Activated CD8-positive, alpha-beta memory T cell treated with anti-CD3 and anti-CD28 coated beads for 1 hour (primary cell): ENCODE measurements around the gene PEX16.

Source experiments
- DNase-seq, 2 donors: peaks; one replicate each; pipeline ENCODE4 v3.0.0-alpha.2; 2020; ENCODE audit warnings: low read depth in 1 of 2; ENCODE audit errors: extremely low read depth in 1 of 2

The PEX16 gene

GRCh38 chr11:45931739-45932138 is 14.1 kb upstream of the PEX16 start:
- no peak for DNase-seq

- DNase-seq, result no peak
Observed at GRCh38 chr11:45930951-45931570, 13.4 kb upstream of the PEX16 start.

GRCh38 chr11:45930031-45930794 is 12.5 kb upstream of the PEX16 start:
- no peak for DNase-seq

- DNase-seq, result no peak
Observed at GRCh38 chr11:45929486-45930030, 11.9 kb upstream of the PEX16 start.

GRCh38 chr11:45928535-45929215 is 11.0 kb upstream of the PEX16 start:
- no peak for DNase-seq

GRCh38 chr11:45927684-45928413 is 10.2 kb upstream of the PEX16 start:
- DNase-seq, result no peak

- no peak for DNase-seq
Observed at GRCh38 chr11:45927332-45927683, 9.6 kb upstream of the PEX16 start.

GRCh38 chr11:45926536-45927331 is 9.1 kb upstream of the PEX16 start:
- DNase-seq, result no peak

GRCh38 chr11:45926001-45926401 is 8.3 kb upstream of the PEX16 start:
- no peak for DNase-seq

- no peak for DNase-seq
Observed at GRCh38 chr11:45925550-45925949, 7.9 kb upstream of the PEX16 start.

- no peak for DNase-seq
Observed at GRCh38 chr11:45924927-45925326, 7.2 kb upstream of the PEX16 start.

- DNase-seq, result no peak
Observed at GRCh38 chr11:45924036-45924915, 6.6 kb upstream of the PEX16 start.

- DNase-seq, result no peak
Observed at GRCh38 chr11:45922425-45923082, 4.9 kb upstream of the PEX16 start, which contains the start of gene LARGE2. Gene LARGE2, plus strand, starts transcription at chr11:45922656. Its CDS starts 227 bp downstream, at chr11:45922883.

GRCh38 chr11:45921561-45922424 is 4.1 kb upstream of the PEX16 start:
- no peak for DNase-seq

- DNase-seq, result no peak
Observed at GRCh38 chr11:45920531-45921477, 3.1 kb upstream of the PEX16 start.

- DNase-seq, result no peak
Observed at GRCh38 chr11:45919806-45920530, 2.3 kb upstream of the PEX16 start.
